ENCODE measurements around the gene BAIAP2. TPM values are rescaled to one million over a fixed set of nuclear protein-coding genes. Genes with fewer than 3 reads are reported as not detected.

Gene BAIAP2
- total RNA-seq, 1 donor from 2014 or later, result 50.9 TPM

DNA sequence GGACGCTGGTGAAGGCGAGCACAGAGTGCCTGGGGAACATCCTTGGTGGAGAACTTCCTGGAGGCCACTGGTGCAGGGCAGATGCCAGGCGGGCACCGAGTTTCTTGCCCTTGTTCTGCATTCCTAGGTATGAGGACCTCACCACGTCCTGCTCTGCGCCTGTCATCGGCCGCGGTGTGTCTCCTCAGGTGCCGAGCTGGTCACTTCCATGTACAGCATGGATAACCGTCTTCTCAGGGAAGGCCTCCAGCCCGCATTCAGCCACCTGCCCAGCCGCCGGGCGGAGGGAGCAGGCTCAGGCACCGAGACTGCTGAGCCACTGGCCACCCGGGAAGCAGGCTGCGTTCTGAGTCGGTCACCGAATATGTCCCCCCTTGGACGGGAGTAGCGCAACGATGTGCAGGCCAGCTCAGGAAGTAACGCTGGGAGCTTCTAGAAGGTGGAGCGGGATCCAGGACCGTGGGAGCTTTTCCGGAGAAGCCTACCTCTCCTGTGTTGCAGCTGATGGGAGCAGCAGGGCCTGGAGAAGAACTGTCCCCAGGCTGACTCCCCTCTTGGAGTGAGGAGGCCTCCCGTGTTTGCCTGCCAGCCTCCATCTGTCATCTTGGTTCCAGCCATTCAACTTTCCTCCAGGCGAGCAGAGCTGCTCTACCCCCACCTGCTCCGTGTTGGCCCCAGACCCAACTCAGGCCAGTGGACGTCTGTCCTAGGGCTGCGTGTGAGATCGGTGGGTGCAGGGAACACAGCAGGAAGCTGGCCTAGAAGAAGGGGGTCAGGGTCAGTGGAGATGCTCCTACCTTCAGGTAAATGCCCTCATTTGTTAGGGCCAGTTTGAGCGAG is 2.1 kb upstream of the BAIAP2 start:
- DNase-seq (ENCODE audit: low spot score) (peak; percentile 57), ATAC-seq (no peak)
- intact Hi-C loops (cut with DNase I), result loop anchor here (5.0 kb wide), 1 partner anchor 64 kb away; no protein-coding TSS in a partner anchor

DNA sequence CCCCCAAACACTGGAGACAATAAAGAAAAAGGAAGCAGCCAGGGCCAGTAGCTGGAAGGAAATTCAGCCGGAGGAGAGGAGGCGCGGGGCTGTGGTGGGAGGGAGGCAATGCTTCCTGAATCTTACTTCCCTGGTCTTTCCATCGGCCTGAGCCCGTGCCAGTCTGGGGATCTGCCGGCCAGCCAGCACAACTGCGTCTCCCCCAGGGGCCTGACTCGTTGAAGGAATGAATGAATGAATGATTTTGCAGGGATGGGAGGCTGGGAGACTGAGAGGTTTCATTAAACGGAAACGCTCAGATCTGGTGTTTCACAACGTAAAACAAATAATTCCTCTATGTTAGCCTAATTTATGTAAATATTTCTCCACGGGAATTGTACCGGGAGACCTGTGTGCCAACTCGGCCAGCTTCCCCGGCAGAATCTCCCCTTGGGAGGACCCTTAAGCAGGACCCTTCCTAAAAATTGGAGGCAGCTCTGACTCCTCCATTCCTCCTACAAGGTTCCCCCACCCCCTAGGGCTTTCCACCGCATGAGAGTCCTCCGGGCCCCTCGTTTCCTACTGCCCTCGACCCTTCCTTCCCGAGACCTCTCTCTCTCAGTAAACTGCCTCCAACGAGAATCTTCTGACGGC is 1.3 kb upstream of the BAIAP2 start:
- intact Hi-C loops (cut with DNase I), result loop anchor here (5.0 kb wide), 1 partner anchor 64 kb away; no protein-coding TSS in a partner anchor
- no peak for ATAC-seq
- peak; percentile 72 for DNase-seq (ENCODE audit: low spot score)

DNA sequence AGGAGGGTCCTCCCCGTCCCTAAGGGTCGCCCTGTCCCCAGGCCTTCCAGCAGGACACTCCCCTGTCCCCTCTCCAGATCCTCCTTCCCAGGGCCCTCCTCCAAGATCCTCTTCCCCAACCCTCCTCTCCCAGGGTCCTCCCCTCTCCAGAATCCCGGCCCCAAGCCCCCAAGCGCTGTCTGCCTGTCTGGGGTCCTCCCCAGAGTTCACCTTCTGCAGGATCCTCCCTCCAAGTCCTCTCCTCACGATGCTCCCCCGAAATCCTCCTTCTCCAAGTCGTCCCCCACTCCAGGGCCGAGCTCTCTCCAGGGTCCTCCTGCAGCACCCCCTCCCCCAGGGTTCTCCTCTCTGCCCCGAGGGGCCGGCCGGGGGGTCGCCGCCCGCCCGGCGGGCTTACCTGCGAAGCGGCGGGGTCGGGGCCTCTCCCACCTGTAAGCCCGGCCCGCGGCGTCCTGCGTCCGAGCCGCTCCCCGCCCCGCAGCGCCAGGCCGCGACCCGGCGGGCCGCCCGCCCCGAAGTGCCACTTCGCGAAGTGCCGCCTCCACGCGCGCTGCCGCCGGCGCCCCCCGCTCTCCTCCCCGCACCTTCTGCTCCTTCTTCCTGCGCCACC is 678 bp upstream of the BAIAP2 start:
- intact Hi-C loops (cut with DNase I), result loop anchor here (5.0 kb wide), 1 partner anchor 63 kb away; no protein-coding TSS in a partner anchor
- ATAC-seq, result no peak
- no peak for DNase-seq (ENCODE audit: low spot score)

DNA sequence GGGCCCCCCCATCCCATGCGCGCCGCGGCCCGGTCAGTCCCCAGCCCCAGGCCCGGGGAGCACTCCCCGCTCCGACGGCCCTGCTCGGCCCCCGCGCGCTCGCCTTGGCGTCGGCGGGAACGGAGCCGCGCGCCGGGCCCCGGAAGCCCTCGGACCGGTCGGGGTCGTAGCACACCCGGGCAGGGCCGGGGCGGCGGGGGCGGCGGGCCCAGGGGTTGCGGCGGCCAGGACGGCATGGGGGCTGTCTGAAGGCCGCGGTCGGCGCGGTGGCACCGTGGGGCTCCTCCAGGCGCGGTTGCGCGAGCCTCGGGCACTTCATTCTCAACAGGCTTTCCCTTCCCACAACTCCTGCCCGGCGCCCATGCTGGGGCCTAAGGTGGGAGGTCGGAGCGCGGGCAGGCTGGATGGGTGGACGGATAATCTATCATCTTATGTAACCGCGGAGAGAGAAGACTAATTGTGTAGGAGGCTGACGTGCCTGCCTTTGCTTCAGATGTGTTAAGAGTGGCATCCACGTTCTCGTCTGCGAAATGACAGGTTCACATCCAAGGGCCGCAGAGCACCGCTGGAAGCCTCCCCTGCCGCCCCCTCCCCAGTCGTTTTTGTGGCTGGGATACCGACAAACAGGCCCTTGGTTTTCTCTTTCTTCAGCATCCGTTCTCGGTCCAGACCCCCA is 708 bp downstream of the BAIAP2 start:
- ATAC-seq, result no peak
- intact Hi-C loops (cut with DNase I), result no loop called here
- no peak for DNase-seq (ENCODE audit: low spot score)

DNA sequence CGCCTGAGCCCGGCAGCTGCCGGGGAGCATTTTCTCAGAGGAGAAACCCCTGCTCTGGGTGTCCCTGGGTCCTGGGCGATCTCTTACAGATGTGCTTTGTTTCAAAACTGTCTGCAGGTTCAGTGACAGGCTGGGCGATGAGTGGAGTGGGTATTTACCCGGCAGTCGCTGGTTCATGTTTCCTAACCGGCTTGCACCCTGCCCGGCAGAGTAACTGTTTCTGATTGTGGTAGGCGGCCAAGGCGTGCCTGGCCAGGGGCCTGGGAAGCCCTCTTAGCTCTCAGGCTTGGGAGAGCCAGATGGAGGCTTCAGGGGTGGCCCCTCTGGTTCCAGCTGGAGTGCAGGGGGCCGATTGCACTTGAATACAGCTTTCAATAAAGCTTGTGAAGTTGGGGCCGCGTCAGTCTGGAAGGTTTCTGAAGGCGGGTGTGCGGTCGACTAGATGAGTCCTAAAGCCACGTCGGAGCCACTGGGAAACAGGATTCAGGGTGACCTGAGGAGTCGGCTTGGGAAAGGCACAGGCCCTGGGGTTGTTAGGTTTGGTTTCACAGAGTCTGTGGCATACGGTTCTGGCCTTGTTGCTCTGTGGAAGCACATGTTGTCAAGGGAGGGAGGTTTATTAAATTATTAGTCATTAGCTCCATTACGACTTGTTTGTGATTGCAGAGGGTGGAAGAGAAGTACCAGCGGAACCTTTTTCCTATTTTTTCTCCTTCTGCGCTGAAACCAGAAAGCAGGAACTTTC is 1.4 kb downstream of the BAIAP2 start:
- ATAC-seq, result no peak
- intact Hi-C loops (cut with DNase I), result no loop called here
- DNase-seq (ENCODE audit: low spot score), result no peak

DNA sequence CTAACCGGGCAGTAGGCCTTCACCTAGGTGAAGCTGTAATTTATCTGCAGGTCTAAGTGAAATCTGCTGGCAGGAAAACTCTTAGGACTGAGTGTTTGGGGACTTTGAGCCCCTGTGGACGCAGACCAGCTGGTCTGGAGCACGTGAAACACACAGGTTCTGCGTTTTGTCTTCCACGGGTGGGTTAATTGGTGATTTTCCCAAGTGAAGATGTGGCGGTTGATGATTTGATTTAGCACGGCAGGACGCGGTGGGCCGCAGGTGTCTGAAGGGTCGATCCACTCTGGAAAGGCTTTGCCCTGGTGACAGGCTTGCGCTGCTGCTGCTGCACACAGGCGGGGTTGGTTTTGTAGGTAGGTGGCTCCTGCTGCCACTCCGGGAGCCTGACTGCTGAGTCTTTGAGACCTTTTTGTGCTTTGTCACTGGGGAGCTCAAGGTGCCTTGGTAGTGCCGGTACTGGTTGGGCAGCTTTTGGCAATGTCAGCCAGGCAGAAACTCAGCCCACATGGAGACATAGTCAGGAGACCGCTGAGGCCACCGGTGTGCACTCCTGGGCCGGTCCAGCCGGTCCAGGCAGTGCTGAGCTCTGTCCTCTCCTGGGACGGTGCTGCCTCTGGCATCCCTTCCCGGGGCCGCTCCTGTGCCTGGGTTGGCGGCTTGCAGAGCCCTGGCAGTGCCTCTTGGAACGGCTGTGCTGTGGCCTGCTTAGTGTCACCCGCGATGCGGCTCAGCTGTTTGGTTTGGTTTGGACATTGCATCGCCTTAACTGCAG is 2.3 kb downstream of the BAIAP2 start:
- intact Hi-C loops (cut with DNase I), result no loop called here
- DNase-seq (ENCODE audit: low spot score) (no peak), ATAC-seq (peak; percentile 18)

DNA sequence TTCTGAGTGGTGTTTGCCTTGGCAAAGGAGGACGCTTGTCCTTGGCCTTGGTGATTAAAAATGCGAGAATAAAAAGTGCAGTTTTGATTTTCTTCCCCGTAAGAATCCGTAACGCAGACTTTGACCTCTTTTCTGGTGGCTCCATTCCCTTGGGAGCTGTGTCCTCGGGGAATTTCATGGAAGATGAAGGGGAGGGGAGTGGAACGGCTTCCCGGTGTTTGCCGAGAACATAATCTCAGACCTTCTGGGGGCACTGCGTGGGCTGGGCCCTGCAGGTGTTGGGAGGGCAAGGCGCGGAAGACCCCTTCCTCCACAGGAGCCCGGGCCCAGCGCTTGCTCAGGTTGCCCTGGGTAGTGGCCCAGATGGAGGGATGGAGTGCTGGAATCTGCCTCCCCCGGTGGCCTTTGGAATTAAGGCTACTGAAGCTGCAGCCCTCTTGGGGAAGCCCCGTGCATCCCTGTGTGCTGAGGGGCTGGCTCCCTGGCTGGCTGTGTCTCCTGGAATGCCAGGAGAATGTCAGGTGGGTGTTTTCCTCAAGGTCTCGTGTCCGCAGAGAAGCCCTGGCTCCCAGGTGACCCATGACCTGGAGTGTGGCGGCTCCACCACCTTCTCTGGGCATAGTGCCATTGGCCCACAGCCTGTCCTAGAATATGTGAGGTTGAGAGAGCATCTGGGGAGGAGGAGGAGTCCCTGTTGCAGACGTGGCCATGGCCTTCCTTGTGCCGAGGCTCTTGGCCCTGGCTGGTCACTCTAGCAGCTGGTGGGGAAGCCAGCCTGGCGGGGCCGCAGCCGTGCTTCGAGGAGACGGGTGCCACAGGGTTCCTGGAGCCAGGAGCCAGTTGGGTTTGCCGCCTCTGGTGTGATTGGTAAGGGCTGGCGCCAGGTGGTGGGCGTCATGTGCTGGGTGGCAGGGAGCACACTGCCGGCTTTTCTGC is 3.1 kb downstream of the BAIAP2 start:
- ATAC-seq, result no peak
- intact Hi-C loops (cut with DNase I), result no loop called here
- DNase-seq (ENCODE audit: low spot score), result no peak

DNA sequence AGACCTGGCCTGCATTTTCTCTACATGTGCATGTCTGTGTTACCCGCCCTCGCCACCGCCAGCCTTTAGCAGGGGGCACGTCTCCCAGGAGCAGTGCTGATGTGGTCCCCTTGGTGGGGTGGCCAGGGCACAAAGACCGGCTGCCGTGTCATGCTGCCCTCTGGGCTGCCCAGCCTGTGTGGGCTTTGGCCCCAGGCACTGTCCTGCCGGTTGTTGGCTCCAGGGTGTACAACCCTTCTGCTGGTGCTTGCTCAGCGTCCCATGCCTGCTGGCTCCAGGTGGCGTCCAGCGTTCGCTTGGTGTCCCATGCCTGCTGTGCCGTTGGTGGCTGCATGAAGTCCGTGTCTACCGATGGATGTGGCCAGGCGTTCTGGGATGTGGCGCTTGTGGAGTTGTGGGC is 4.1 kb downstream of the BAIAP2 start:
- intact Hi-C loops (cut with DNase I), result no loop called here
- DNase-seq (ENCODE audit: low spot score), result no peak
- ATAC-seq, result no peak

DNA sequence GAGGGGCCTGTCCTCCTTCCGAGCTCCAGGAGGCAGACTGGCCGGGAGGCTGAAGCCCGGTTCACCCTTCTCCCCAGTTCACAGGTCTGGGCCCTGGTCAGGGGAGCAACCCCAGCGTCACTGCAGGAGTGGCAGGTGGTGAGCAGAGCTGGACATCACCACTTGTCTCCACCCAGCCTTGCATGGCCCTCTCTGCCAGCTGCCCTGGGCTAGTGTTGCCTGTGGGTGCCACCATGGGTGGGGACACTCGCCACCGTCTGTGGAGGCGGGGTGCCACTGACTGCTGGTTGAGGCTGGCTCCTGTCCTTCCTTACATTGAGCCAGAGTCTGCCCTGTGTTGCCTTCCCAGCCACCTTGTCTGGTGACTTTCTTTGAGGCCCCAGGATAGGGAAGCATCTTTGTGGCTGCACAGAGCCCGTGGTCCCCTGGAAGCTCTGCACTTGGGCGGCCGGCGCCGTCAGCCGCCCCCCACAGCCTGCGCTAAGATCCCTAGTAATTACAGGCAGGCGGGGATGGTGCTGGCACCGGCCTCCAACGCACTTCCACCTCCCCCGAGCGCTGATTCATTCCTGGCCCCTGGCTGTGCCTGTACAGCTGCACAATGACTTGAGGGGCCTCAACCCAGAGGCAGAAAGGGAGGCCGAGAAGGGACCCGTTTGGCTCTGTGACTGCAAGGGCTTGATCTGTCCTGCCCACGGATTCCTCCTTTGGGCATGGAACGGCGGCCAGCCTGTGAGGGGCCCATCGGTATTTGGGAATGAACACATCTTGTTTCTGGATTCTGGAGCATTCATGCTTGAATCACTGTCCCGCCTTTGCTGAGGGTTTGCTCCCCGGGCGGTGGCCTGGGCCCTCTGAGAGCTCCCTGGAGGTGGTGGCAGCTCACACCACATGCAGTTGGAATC is 5.2 kb downstream of the BAIAP2 start:
- DNase-seq (ENCODE audit: low spot score) (no peak), ATAC-seq (no peak)
- intact Hi-C loops (cut with DNase I), result no loop called here

DNA sequence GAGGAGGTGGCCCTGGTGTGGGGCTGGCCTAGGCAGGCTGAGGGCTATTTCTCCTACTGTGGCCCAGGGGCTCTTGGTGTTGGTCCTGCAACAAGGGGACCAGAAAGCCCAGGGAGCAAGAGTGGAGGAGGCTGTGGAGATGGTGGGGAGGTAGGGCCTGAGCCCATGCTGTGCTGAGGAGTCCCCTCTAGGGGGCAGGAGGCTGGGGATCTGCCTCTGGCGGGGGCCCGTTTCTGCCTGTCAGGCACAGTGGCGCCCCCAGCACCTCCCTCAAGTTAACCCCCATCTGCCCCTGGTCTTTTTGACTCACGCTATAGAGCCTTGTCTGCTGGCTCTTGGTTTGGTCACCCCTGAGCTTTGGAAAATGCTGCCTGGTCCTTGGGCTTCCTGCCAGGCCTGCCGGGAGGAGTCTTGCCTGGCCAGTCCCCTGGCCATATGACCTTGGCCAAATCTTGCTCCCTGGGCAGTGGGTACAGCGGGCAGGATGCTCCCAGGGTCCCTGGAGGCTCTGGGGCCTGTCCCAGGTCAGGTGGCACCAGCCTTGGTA is 5.9 kb downstream of the BAIAP2 start:
- no peak for ATAC-seq
- intact Hi-C loops (cut with DNase I), result no loop called here
- no peak for DNase-seq (ENCODE audit: low spot score)

DNA sequence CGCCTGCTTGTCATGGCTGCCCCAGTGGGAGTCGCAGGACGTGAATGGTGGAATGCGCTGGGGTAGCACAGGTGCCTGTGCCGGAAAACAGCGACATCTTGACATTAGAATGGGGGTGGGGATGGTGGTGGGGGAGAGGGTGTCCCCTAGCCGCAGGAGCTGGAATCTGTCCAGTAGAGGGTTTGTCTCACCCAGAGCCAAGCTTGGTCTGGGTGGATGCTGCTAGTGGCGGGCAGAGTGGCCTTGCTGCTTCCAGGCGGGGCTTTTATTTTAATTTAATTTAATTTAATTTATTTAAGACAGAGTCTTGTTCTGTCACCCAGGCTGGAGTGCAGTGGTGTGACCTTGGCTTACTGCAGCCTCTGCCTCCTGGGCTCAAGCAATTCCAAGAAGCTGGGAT is 7.7 kb downstream of the BAIAP2 start:
- no peak for ATAC-seq
- intact Hi-C loops (cut with DNase I), result no loop called here
- DNase-seq (ENCODE audit: low spot score), result no peak

DNA sequence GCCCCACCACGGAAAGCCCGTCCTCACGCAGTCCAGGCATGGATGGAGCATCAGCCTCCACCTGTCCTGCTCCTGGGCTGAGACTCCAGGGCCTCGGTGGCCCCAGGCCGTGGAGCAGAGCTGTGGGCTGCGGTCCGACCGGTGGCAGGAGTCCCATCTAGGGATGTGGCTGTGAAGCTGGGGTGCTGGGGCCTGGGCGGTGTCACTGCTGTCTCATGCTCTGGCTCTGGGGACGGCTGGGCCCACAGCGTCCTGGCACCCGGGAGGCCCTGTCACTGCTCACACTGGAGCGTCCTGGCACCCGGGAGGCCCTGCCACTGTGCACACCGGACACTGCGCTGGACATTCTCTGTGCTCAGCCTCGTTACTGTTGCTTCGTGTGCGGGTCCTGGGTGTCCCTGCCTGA is 8.4 kb downstream of the BAIAP2 start:
- ATAC-seq, result no peak
- no peak for DNase-seq (ENCODE audit: low spot score)
- intact Hi-C loops (cut with DNase I), result no loop called here

DNA sequence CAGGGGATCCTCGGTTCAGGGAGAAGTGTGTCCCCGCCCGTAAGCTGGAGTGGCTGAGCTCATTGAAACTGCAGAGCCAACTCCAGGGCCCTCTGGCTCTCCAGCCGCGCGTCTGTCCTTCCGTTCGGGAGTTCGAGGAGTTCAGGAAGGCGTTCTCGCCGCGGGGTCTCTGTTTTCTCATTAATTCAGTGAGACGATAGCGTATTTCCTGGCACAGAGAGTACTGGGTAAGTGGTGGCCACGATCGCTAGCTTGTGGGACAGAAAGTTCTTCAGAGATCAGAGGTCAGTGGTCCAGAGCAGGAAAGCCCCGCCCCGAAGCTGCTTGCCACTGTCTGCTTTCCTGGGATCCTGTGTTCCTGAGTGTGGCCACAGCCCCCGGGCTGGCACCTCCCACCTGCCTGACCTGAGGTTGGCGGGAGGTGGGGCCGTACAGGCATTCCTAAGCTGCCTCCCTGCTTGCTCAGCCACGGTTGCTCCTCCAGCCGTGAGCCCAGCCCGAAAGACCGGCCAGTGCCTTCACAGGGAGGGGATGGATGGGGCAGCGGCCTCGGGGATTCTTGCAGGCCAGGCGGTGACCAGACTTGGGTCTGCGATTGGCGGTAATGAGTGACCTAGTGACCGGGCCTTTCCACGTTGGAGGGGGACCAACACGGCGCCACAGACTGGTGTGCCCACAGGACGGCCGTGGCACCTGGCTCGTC is 8.9 kb downstream of the BAIAP2 start:
- ATAC-seq, result peak; percentile 15
- no peak for DNase-seq (ENCODE audit: low spot score)
- intact Hi-C loops (cut with DNase I), result no loop called here

DNA sequence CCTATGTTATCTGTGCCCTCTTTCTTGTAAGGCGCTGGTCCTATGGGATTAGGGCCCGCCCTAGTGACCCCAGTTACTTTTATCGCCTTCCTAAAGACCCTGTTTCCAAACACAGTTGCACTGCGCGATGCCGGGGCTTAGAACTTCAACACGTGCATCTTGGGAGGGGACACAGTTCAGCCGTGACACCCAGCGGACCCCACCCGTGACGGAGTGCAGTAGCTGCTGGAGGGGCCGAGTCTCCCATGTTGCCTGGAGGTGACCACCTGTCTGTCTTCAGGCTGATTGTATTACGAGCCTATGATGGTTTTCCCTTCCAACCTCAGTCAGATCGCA is 9.4 kb downstream of the BAIAP2 start:
- ATAC-seq (no peak), DNase-seq (ENCODE audit: low spot score) (no peak)
- intact Hi-C loops (cut with DNase I), result no loop called here

DNA sequence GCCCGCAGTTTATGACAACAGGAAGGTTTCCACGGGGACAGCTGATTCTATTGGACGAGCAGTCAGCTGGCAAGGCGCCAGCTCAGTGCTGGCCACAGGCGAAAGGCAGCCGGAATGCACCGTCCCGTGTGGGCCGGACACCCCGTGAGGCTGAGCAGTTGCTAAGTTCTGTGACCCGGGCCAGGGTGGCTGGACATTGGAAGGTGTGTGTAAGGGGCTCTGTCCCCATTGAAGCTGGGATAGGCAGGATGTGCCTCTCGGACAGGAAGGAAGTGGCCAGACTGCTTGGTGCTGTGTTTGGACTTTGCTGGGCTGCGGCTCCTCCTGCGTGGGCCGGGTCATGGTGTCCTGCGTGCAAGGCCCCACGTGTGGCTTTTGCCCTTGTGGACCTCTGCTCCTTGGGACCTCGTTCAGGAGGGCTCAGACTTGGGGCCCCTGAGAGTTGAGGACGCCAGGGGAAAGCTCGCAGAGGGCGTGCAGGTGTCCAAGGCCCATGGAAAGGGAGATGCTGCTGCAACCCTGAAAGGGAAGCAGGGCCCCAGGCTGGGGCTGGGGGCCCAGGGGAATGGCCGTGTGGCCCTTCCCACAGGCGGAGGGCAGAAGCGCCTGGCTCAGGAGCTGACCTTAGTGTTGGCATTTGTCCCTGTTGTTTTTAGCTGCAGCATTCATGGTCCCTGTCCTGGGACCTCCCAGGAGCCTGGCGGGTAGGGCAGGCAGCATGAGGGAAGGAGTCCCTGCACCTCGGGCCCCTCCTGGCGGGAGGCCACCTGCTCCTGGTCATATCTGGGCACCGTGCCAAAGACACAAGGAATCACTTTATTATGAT is 10.0 kb downstream of the BAIAP2 start:
- intact Hi-C loops (cut with DNase I), result no loop called here
- ATAC-seq, result peak; percentile 71
- DNase-seq (ENCODE audit: low spot score), result peak; percentile 90
